Endodermal cell (in vitro differentiated cells): Measurements from ENCODE around the gene IMPA2. TPM values are rescaled to one million over a fixed set of nuclear protein-coding genes. Genes with fewer than 3 reads are reported as not detected.

ENCODE experiments used
- DNase-seq: peaks from one replicate; pipeline ENCODE4 v3.0.0-alpha.2; 2017
- H3K27ac ChIP-seq: 2 replicates; pipeline ENCODE4 v1.5.1; 2013; ENCODE audit warnings: mild to moderate bottlenecking, low read depth, low read length, moderate library complexity
- H3K27me3 ChIP-seq: 2 replicates; pipeline ENCODE4 v1.6.1; 2013; ENCODE audit warnings: mild to moderate bottlenecking, low read length, moderate library complexity; ENCODE audit not compliant: insufficient read depth, control insufficient read depth, poor library complexity, severe bottlenecking
- H3K36me3 ChIP-seq: 2 replicates; pipeline ENCODE4 v1.7.0; 2013; ENCODE audit warnings: mild to moderate bottlenecking, low read length, moderate library complexity; ENCODE audit not compliant: control insufficient read depth, insufficient read depth
- H3K4me1 ChIP-seq: one replicate; pipeline ENCODE4 v1.7.0; 2013; ENCODE audit warnings: low read length; ENCODE audit not compliant: control insufficient read depth, insufficient read depth
- H3K4me3 ChIP-seq: 2 replicates; pipeline ENCODE4 v1.5.1; 2013; ENCODE audit warnings: mild to moderate bottlenecking, low read length, moderate library complexity
- H3K9ac ChIP-seq: 2 replicates; pipeline ENCODE4 v1.6.1; 2013; ENCODE audit warnings: mild to moderate bottlenecking, low read length, moderate library complexity; ENCODE audit not compliant: poor library complexity, severe bottlenecking; ENCODE audit errors: extremely low read depth
- H3K9me3 ChIP-seq: 2 replicates; pipeline ENCODE4 v1.6.1; 2013; ENCODE audit warnings: mild to moderate bottlenecking, low read length, moderate library complexity; ENCODE audit not compliant: control insufficient read depth
- H3K27ac Mint-ChIP-seq: 2 replicates; pipeline ENCODE4 v1.8.0; 2020; ENCODE audit warnings: mixed read lengths
- H3K27me3 Mint-ChIP-seq: 2 replicates; pipeline ENCODE4 v1.8.0; 2021; ENCODE audit warnings: mild to moderate bottlenecking, mixed read lengths; ENCODE audit not compliant: insufficient read depth
- H3K36me3 Mint-ChIP-seq: 2 replicates; pipeline ENCODE4 v1.8.0; 2020; ENCODE audit warnings: low read depth, mixed read lengths
- H3K4me1 Mint-ChIP-seq: 2 replicates; pipeline ENCODE4 v1.8.0; 2020; ENCODE audit warnings: mixed read lengths
- H3K4me3 Mint-ChIP-seq: 2 replicates; pipeline ENCODE4 v1.8.0; 2020; ENCODE audit warnings: mild to moderate bottlenecking, moderate library complexity, mixed read lengths
- H3K9me3 Mint-ChIP-seq: 2 replicates; pipeline ENCODE4 v1.8.0; 2020; ENCODE audit warnings: mild to moderate bottlenecking, mixed read lengths
- WGBS, 2 experiments: methylation state at CpG; one replicate each; pipeline versions ENCODE4 v1.1.5 to v1.1.7; 2013; ENCODE audit warnings: missing lambda C conversion rate in 2 of 2, mixed read lengths in 1 of 2; ENCODE audit not compliant: insufficient coverage in 1 of 2, insufficient read length in 1 of 2; 5-methylcytosine and 5-hydroxymethylcytosine counted together
- total RNA-seq, 2 donors: library from RNA; stranded (reverse); fragmentation: NEBNext Ultra II Directional in 1 of 2; extraction: Animal tissue kit (Norgen Biotek cat#: 25700) in 1 of 2; gene quantifications; 2 replicates in 1 of 2; 3 replicates in 1 of 2; pipeline ENCODE4 v1.2.1, GENCODE V29; 2021
- TF ChIP-seq, protein P1 (sequence below): fragments of 200-600 bp; sonication (generic); conservative IDR thresholded peaks from 2 replicates; pipeline ENCODE4 v1.5.0; 2021; ENCODE audit warnings: antibody characterized with exemption, mild to moderate bottlenecking

IMPA2 gene
- total RNA-seq, 2 donors from 2014 or later = 68.0 to 88.9 TPM

DNA sequence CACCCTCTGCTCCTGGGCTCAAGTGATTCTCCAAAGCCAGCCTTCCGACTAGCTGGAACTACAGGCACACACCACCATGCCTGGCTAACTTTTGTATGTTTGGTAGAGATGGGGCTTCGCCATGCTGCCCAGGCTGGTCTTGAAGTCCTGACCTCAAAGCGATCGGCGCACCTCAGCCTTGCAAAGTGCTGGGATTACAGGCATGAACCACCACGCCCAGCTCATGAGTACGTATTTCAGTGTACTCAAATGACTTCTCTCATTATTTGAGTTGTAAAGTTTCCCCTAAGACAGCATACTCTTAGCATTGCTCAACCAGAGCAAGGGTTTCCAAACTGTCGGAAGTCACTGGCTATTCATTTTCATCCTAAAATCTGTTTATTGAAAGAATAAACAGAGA lies 40.3 kb downstream of the IMPA2 start:
- Histone ChIP-seq H3K9ac (no peak overlapping the region), H3K9me3 (no peaks in the 10 kb centered on the region), H3K27me3 (no peaks in the 10 kb centered on the region), H3K36me3 (peaks cover 6% of the 10 kb centered on the region), H3K4me1 (no peaks in the 10 kb centered on the region), H3K4me3 (no peak overlapping the region), H3K27ac (no peak overlapping the region)
- H3K27me3 Mint-ChIP-seq = no peaks in the 10 kb centered on the region
- H3K36me3 Mint-ChIP-seq = peaks cover 57% of the 10 kb centered on the region
- DNase-seq = no peak
- H3K27ac Mint-ChIP-seq = no peak overlapping the region
- WGBS, 2 experiments = 96 to 97% methylated on average over 6 to 8 of the region's 8 CpGs
- TF ChIP-seq, protein P1, sequence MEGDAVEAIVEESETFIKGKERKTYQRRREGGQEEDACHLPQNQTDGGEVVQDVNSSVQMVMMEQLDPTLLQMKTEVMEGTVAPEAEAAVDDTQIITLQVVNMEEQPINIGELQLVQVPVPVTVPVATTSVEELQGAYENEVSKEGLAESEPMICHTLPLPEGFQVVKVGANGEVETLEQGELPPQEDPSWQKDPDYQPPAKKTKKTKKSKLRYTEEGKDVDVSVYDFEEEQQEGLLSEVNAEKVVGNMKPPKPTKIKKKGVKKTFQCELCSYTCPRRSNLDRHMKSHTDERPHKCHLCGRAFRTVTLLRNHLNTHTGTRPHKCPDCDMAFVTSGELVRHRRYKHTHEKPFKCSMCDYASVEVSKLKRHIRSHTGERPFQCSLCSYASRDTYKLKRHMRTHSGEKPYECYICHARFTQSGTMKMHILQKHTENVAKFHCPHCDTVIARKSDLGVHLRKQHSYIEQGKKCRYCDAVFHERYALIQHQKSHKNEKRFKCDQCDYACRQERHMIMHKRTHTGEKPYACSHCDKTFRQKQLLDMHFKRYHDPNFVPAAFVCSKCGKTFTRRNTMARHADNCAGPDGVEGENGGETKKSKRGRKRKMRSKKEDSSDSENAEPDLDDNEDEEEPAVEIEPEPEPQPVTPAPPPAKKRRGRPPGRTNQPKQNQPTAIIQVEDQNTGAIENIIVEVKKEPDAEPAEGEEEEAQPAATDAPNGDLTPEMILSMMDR = no peak
- H3K4me3 Mint-ChIP-seq = no peak overlapping the region
- H3K9me3 Mint-ChIP-seq = no peaks in the 10 kb centered on the region
- H3K4me1 Mint-ChIP-seq = peaks cover 4% of the 10 kb centered on the region

DNA sequence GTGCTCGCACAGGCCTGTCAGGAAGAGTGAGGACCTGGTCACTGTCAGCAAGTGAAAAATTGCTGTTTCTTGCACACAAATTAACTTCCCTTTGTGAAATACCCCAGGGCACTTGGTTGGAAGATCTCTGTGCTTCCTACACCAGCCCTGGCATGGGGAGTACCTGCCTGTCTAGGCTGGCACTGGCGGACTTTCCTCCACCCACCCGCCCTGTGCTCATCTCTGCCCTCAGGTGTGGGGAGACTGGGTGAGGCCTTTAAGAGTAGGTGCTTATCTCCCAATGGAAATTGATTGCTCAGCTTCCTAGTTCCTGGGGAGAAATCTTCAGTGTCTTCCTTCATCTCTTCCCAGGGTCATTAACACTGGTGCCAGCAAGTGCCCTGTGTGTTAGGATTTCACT lies 42.1 kb downstream of the IMPA2 start:
- no peak for DNase-seq
- peaks cover 10% of the 10 kb centered on the region for H3K4me1 Mint-ChIP-seq
- WGBS, 2 experiments = 97 to 100% methylated on average over 1 to 3 of the region's 3 CpGs
- H3K9me3 ChIP-seq = no peaks in the 10 kb centered on the region
- H3K27me3 ChIP-seq = no peaks in the 10 kb centered on the region
- no peak overlapping the region for H3K4me3 ChIP-seq
- peaks cover 3% of the 10 kb centered on the region for H3K36me3 ChIP-seq
- H3K4me3 Mint-ChIP-seq = no peak overlapping the region
- no peaks in the 10 kb centered on the region for H3K27me3 Mint-ChIP-seq
- H3K36me3 Mint-ChIP-seq = peaks cover 46% of the 10 kb centered on the region
- no peak overlapping the region for H3K27ac ChIP-seq
- TF ChIP-seq, protein P1 = no peak
- H3K27ac Mint-ChIP-seq = no peak overlapping the region
- H3K4me1 ChIP-seq = peaks cover 7% of the 10 kb centered on the region
- no peak overlapping the region for H3K9ac ChIP-seq
- no peaks in the 10 kb centered on the region for H3K9me3 Mint-ChIP-seq

DNA sequence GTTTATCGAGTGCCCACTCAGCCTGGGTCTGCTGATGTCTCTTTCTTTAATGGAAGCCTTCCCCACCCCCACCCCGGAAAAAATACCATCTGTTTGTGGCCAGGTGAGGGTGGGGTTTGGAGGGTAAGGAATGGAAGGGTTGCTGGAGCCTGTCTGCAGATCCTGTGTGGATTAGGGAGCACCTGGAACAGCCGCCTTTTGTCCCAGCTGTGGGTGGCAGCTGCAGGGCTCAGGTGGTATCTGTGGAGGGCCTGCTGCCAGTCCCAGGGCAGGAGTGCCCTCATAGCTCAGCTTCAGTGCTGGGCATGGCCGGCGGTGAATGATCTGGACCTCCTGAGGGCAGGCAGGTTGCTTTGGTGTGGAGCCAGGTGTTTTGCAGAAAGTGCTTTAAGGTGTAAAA lies 45.3 kb downstream of the IMPA2 start:
- Histone ChIP-seq H3K36me3 (peaks cover 17% of the 10 kb centered on the region), H3K27ac (no peak overlapping the region), H3K9ac (no peak overlapping the region), H3K9me3 (no peaks in the 10 kb centered on the region), H3K27me3 (no peaks in the 10 kb centered on the region), H3K4me1 (peaks cover 11% of the 10 kb centered on the region), H3K4me3 (no peak overlapping the region)
- H3K27ac Mint-ChIP-seq = peak overlapping the region; percentile 80
- no peaks in the 10 kb centered on the region for H3K27me3 Mint-ChIP-seq
- H3K4me1 Mint-ChIP-seq = peaks cover 12% of the 10 kb centered on the region
- H3K9me3 Mint-ChIP-seq = no peaks in the 10 kb centered on the region
- peaks cover 47% of the 10 kb centered on the region for H3K36me3 Mint-ChIP-seq
- DNase-seq = no peak
- 92 to 100% methylated on average over 3 to 4 of the region's 5 CpGs for WGBS, 2 experiments
- TF ChIP-seq, protein P1 = no peak
- no peak overlapping the region for H3K4me3 Mint-ChIP-seq
